HG02981 (cell line): ENCODE data around the gene TBC1D3B.
A peak's percentile ranks its signal among the peaks of the same experiment; 100 is the strongest.
"Not testable (repeated sequence)": the region's sequence is repeated elsewhere in the genome, so short reads cannot be mapped to it uniquely, and the experiment has no call there.

Experiments used
- ATAC-seq: cut with Tn5 transposase; IDR thresholded peaks from one replicate; pipeline ENCODE4 v1.9.1; 2021; ENCODE audit warnings: mild to moderate bottlenecking, moderate library complexity; ENCODE audit not compliant: unreplicated experiment

TBC1D3B gene

DNA sequence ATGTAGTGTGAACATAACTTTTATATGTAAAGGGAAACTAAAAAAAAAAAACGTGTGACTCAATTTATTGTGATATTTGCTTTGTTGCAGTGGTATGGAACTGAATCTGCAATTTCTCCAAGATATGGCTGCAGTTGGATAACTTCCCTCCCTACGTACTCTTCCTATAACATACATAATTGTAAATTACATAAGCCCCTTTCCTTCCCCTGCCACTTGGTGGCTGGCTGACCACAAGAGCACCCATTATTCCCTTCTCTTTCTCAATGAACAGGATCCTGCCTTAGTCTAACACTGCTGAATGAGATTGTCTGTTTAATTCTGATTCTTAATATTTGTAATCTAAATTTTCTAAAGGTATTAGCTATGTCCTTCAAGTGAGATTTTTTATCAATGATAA, 45.0 kb downstream of the TBC1D3B start:
- ATAC-seq: no peak

DNA sequence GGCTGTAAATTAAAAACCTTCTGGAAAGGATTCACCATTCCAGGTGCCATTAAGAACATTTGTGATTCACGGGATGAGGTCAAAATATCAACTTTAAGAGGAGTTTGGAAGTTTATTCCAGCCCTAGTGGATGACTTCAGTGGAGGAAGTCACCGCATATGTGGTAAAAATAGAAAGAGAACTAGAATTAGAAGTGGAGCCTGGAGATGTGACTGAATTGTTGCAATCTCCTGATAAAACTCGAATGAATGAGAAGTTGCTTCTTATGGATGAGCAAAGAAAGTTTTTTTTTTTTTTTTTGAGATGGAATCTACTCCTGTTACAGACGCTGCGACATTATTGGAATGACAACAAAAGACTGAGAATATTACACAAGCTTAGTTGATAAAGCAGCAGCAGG, 46.1 kb downstream of the TBC1D3B start:
- no peak for ATAC-seq

DNA sequence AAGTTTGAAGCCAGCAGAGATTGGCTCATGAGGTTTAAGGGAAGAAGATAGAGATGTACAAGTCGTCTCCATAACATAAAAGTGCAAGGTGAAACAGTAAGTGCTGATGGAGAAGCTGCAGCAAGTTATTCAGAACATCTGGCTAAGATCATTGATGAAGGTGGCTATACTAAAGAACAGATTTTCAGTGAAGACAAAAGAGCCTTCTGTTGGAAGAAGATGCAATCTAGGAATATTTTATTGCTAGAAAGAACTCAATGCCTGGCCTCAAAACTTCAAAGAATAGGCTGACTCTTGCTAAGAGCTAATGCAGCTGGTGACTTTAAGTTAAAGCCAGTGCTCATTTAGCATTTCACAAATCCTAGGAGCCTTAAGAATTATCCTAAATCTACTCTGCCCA, 46.8 kb downstream of the TBC1D3B start:
- ATAC-seq: no peak

DNA sequence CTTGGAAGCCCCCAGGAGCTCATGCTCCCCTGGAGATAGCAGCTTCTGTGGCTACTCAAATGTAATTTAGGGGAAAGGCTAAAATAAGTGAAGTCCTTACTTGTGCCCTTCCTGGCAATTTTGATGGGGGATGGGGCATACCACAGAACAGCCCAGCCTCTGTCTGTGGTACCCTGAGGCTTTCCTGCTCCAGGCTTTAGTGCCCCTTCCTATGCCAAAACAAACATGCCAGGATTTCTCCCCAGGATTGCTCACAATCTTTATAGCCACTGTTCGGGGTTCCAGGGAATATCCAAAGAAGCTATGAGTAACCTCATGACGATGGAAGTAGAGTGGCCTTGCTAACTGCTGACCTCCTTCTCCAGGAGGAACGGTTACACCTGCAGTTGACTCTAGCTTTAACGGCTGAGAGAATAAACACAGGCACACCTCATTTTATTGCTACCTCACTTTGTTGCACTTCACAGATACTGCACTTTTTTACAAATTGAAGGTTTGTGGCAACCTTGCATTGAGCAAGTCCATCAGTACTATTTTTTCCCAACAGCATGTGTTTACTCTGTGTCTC, 47.9 kb downstream of the TBC1D3B start:
- no peak for ATAC-seq

DNA sequence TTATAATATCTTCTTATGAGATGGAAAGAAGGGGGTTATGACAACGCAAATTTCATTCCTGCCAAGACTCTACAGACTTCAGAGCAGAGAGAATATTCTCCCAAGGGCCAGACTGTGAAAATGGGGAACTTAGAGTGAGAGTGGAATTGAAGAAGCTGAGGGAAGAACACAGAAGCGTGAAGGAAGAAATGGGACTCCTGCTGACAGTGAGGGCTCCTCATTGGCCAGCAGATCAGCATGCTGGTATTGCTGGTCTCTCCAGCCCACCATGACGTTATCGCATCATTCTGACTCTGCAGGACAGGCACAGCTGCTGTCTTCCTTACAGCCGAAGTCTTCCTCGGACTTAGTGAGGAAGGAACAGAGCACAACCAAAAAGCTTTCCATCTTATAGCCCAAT, 48.5 kb downstream of the TBC1D3B start:
- ATAC-seq: no peak

DNA sequence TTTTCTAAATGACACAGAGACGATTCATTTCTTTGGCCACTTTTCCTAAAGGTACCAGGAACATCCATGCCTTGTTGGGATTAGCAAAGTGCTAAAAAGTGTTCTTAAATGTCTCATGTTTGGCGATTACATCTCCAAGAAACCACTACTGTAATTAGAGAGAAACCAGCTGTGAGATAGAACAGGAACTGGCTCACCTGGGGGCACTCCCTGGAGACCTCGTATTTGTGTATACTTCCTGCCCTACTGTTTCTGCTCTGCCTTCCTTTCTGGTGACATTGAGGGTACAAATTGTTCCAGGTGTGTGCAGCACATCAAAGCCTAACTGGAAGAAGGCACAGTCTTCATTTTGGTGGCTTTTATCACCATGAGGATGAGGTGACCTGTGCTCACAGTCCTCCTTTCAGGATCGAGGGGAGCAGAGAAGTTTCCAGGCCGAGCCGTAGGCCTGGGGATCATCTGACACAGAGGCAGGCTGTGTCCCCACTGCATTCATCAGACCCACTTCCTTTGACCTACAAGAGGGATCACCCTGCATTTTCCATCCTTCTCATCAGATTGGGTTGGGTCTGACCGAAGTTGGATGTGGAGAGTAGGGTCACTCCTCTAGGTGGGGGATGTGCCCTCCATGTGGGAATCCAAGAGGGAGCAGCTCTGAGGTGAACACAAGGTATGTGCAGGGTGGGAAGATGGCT, 49.1 kb downstream of the TBC1D3B start:
- ATAC-seq: peak; percentile 53

DNA sequence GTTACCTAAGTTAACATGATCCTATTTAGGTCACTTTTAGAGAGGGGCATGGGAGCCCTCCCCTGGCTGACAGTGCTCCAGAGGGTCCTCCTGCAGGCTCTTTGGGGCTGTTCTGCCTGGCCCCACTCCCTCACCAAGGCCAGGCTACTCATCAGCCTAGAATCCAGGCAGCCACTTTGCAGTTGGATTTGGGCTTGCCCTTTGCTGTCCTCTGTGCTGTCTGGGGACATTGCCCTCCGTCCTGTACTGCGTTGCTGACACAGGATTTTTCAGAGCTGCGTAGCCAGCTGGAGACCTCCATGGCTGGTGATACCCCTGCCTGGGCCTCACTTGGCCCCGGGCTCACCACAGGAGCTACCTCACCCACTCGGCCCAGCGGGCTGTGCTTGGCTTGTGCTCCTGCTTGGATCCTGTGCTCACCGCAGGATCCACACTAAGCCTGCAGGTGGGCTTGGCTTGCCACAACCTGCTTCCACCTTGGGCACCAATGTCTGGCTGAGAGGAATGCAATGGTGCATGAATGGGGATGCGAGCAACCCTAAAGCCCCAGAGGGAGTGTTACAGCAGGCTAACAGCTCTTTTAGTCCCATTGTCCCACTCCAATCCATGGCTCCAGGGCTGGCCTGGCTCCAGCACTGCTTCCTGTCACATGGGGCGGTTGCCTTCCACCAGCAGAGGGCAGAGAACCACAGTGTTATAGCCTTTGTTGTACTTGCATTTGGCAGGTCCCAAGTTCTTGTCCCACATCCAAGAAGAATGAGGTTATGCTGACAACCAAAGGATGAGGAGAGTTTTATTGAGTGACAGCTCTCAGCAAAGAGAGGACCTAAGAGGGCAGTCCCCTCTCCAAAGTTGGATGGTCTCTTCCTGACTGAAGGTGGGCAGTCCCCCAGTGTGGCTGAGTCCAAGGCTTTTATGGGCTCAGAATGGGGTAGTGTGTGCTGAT, 51.3 kb downstream of the TBC1D3B start:
- ATAC-seq: no peak

DNA sequence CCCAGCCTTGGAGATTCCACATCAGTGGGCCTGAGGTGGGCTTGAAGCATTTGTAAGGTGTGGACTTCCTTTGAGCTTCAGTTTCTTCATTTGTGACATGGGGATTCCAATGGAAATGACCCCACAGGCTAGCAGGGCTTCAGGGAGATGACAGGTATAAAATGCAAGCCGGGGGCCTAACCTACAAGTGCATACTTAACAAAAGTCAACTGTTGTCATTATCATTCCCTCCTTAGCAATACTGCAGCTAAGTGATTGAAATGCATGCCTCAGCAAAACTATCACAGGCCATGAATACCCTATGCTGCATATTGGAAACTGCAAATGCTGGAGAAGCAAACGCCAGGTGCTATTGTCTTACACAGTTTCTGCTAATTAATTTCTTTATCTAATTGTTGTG, 53.0 kb downstream of the TBC1D3B start:
- no peak for ATAC-seq

DNA sequence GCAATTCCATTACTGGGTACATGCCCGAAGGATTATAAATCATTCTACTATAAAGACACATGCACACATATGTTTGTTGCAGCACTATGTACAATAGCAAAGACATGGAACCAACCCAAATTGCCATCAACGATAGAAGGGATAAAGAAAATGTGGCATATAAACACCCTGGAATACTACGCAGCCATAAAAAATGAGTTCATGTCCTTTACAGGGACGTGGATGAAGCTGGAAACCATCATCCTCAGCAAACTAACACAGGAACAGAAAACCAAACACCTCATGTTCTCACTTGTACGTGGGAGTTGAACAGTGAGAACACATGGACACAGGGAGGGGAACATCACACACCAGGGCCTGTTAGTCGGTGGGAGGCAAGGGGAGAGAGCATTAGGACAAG, 55.3 kb downstream of the TBC1D3B start:
- not testable (repeated sequence) for ATAC-seq

DNA sequence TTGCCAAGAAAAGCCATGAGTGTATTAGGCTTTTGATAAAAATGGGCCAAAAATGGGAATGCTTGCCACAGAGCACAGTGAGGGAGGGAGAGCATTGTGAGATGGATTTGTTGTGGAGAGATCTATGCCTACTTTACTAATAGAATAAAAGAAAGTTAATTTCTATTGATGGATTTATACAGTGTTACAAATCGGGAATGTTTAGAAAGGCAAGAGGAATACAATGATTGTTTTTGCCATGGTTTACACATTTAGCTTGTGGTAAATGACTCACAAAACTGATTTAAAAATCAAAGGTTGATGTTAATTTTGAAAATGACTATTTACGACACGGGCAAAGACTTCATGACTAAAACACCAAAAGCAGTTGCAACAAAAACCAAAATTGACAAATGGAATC, 56.2 kb downstream of the TBC1D3B start:
- no peak for ATAC-seq

DNA sequence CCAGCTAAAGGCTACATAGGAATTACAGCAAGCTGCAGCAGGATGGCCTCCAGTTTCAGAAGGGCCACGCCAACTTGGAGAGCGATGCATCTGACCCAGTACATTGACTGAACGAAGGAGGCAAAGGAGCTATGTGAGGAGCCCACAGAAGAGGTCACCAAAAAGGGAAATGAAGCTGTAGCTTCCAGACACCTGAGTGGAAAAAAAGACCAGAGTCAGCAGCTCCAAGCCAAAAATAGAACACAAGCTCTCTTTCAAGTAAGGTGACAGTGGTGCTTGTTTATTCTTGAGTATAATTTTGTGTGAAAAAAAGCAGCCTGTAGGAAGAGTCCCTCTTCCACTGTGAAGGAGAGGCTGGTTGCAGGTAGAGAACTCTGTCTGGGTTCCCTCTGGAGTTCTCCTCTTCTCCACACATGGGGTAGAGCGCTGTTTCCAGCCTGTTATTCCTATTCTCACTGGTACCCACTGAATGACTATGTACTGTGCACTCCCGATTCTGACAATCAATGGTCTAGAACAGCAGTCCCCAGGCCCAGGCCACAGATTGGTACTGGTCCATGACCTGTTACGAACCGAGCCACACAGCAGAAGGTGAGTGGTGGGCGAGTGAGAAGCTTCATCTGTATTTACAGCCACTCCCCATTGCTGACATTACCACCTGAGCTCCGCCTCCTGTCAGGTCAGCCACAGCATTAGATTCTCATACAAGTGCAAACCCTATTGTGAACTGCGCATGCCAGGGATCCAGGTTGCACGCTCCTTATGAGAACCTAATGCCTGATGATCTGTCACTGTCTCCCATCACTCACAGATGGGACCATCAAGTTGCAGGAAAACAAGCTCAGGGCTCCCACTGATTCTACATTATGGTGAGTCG, 57.7 kb downstream of the TBC1D3B start:
- ATAC-seq: no peak

DNA sequence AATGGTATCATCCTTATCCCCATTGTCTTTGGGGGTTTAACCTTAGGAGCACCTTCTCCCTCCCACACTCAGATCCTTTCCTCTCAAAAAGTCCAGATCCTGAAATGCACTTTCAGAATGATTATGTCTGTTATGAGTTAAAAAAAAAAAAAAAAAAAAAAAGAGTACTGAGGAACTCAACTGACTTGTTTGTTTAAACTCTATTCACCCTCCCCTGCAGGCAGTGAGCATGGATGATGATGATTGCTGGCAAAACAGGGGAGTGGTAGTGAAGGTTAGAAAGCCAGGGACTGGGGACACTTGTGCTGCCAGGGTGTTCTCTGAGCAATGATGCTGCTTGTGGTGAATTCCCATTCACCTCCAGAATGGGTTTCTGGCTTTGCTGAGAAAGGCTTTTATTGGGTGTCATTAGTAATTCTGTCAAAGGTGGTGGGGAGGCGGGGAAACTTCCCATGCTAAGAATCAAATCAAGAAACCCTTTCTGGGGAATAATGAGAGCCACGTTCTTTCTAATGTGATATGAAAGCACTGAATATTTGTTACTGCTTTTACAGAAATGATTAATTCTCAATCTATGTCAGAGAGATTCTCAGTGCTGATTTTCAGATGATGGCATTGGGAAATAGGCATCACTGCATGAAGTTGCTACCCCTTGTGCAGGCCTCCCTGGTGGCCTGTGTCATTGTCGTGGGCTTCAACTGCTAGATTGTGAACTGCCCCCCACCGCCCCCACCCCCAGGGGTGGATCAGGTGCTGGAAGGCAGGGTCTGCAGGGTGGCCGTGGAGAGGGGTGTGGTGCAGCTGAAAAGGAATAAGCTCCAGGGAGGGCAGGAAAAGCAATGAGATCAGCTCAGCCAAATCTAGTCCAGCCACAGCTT, 58.7 kb downstream of the TBC1D3B start:
- ATAC-seq: no peak
